GM19395 (cell line): ENCODE measurements around the gene BEST1.
"Not testable (repeated sequence)": the region's sequence is repeated elsewhere in the genome, so short reads cannot be mapped to it uniquely, and the experiment has no call there.

ENCODE experiments used
- ATAC-seq: cut with Tn5 transposase; IDR thresholded peaks from one replicate; pipeline ENCODE4 v1.9.1; 2021; ENCODE audit warnings: mild to moderate bottlenecking, moderate library complexity; ENCODE audit not compliant: unreplicated experiment

BEST1 gene

DNA sequence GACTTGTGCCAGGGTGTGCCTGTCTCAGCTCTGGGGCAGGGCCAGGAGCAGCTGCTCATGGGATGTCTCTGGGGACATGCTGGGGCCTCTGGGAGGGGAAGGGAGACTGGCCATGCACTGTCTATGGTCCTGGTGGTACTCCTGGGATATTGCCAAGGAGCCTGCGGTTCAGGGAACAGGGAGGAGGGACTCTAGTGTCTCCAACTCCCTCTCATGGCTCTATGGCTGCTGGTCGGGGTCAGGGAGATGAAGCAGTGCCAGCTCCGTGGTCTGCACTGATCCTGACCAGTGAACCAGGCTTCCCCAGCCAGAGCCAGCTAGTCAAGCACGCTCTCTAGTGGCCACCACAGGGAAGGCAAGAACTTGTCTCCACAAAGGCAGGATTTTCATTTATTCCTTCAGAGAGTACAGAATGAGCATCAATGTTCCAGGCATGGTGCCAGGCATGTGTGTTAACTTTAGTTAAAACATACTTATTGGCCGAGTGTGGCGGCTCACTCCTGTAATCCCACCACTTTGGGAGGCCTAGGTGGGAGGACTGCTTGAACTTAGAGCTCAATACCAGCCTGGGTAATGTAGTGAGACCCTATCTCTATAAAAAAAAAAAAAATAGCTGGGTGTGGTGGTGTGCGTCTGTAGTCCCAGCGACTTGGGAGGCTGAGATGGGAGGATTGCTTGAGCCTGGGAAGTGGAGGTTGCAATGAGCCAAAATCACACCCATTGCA, 2.5 kb upstream of the BEST1 start:
- no peak for ATAC-seq

DNA sequence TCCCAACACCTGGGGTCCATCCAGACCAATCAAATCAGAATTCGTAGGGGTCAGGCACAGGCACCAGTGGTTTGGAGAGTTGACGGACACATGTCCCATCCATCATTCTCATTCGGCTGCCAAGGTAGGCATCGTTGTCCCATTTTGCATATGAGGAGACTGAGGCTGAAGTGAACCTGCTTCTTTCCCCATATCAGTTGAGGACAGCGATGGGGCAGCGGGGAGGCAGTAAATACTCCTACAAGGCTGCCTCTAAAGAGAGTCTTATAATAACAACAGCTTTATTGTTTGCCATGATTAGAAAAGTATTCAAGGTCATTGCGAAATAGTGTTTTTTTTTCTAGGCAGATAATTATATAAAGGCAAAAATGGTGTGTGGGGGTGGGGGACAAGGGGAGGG, 1.6 kb upstream of the BEST1 start:
- ATAC-seq, result no peak

DNA sequence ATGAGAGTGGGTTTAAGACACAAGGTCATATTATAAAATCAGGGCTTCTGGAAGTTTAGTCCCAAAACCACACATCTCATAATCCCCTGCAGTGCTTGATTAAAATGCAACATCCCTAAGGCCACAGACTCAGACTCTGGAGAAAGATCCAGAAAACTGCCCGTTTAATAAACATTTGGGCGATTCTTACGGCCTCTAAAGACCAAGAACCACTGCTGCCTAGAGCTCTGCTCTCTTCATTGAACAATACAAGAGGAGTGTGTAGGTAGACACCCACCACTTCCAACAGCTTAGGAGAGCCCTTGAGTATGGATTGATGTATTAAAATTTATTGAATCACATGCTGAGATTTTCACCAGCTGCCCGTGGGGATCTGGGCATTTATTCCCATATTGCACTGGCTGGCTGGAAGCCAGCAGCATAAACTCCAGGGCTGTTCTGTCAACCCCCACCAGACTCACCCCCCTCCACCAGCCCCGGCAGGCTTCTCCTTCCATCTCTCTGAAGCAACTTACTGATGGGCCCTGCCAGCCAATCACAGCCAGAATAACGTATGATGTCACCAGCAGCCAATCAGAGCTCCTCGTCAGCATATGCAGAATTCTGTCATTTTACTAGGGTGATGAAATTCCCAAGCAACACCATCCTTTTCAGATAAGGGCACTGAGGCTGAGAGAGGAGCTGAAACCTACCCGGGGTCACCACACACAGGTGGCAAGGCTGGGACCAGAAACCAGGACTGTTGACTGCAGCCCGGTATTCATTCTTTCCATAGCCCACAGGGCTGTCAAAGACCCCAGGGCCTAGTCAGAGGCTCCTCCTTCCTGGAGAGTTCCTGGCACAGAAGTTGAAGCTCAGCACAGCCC, 749 bp upstream of the BEST1 start:
- no peak for ATAC-seq

DNA sequence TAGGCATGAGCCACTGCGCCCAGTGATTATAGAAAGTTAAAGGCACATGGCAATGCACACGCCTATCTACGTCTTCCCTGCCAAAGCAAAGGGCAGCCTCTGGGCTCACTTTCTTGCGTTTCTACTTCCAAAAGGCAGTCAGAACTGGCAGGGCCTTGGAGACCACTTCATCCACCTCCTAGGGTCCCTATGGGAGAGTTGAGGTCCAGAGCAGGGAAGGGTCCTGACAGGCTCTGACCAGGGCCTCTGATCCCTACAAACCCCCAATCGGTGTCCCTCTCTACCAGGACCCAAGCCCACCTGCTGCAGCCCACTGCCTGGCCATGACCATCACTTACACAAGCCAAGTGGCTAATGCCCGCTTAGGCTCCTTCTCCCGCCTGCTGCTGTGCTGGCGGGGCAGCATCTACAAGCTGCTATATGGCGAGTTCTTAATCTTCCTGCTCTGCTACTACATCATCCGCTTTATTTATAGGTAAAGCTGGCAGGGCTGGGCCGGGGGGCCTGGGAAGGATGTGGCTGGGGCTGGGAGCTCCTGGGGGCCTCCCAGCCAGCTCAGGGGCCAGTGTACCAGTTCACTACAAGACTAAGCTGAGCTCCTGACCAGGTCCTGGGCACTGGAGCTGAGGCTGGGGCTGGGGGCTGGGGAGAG, 1.5 kb downstream of the BEST1 start:
- no peak for ATAC-seq

DNA sequence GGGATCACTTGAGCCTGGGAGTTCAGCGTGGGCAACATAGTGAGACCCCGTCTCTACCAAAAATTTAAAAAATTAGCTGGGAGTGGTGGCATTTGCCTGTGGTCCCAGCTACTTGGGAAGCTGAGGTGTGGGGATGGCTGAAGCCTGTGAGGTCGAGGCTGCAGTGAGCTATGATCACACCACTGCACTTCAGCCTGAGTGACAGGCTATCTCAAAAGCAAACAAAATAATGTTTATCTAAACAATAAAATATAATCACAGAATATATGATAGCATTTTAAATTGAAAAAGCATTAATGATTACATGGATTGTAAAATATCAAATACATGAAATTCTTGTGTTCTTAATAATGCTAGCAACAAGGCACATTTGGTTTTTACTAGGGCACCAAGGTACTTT, 2.7 kb downstream of the BEST1 start:
- ATAC-seq, result no peak

- not testable (repeated sequence) for ATAC-seq
Measured at GRCh38 chr11:61953632-61954031, 3.5 kb downstream of the BEST1 start.

GRCh38 chr11:61954106-61954850, 4.1 kb downstream of the BEST1 start:
- ATAC-seq, result no peak

DNA sequence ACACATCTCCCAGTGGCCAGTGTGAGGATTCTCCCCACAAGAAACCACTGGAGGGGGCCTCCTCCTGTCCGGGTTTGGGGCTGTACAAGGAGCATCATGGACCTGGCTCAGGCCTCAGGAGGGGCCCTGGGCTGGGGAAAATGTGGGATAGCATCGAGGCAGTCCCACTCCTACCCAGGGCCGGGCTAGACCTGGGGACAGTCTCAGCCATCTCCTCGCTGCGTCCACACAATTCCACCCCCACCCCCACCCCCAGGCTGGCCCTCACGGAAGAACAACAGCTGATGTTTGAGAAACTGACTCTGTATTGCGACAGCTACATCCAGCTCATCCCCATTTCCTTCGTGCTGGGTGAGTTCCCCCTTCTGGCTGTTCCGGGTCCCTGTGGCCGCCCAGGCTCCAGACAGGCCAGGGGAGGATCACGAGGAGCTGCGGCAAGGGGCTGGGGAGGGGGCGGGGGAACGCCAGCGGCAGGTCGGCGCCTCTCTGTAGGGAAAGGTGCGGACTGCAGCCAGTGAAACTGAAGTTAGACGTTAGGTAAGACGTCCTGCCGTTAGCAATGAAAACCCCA, 4.8 kb downstream of the BEST1 start:
- no peak for ATAC-seq

DNA sequence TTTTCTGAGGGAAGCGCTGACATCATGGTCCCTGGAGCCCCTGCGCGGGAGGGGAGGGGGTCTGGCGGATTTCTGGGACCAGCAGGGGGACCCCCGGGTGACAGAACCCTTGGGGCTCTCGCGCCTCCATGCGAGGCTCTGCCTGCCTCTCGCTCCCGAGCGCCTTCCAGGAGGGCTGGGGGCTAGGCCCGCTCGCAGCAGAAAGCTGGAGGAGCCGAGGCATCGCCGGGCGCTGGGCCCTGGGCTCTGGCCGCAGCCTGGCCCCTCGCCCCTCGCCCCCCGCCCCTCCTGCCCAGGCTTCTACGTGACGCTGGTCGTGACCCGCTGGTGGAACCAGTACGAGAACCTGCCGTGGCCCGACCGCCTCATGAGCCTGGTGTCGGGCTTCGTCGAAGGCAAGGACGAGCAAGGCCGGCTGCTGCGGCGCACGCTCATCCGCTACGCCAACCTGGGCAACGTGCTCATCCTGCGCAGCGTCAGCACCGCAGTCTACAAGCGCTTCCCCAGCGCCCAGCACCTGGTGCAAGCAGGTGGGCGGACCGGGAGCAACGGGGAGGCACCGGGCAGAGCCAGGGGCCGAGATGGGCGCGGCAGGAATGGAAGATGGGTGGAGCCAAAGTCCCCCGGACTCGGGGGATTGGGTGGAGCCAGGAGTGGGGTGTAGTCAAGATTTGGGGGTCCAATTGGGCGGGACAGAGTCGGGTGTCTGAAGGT, 5.4 kb downstream of the BEST1 start:
- ATAC-seq, result no peak

DNA sequence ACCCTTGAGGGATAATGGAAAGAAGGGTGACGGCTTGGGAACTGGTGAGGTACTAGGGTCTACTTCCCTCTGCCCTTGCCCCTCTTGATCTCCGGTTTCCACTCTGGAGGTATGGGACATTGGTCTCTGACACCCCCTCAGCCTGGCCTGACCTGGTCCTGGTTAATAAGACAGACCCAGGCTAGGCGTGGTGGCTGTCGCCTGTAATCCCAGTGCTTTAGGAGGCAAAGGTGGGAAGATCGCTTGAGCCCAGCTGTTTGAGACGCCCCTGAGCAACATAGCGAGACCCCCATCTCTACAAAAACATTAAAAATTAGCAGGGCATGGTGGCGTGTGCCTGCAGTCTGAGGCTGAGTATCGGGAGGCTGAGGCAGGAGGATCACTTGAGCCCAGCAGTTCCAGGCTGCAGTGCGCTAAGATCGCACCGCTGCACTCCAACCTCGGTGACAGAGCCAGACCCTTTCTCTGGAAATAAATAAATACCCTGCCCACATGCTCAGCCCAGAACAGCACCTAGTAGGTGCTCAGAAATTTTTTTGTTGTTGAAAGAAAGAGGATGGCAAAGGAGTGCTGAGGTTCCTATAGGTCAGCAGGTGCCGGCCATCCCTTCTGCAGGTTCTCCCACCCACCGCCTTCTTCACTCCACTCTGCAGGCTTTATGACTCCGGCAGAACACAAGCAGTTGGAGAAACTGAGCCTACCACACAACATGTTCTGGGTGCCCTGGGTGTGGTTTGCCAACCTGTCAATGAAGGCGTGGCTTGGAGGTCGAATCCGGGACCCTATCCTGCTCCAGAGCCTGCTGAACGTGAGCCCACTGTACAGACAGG, 6.3 kb downstream of the BEST1 start:
- no peak for ATAC-seq

GRCh38 chr11:61957021-61957770, 7.0 kb downstream of the BEST1 start:
- no peak for ATAC-seq

GRCh38 chr11:61958590-61958989, 8.4 kb downstream of the BEST1 start:
- no peak for ATAC-seq

DNA sequence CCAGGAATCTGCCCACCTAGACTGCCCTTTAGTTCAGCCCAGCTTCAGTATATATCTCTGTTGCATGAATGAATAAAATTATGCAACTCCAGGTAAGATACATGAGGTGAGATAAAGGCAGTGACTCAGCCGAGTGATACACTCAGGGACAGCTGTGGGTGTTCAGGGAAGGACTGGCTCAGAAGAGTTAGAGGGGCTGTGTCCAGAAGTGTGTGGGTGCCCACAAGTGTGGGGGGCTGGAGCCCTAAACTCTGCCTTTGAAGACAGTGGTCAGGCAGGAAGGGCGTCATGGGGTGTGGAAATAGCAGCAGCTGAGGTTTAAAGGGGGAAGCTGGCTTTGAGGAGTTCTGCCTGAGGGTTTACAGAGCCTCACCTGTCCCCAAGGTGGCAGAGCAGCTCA, 9.0 kb downstream of the BEST1 start:
- ATAC-seq, result no peak

GRCh38 chr11:61959678-61960077, 9.5 kb downstream of the BEST1 start:
- no peak for ATAC-seq

DNA sequence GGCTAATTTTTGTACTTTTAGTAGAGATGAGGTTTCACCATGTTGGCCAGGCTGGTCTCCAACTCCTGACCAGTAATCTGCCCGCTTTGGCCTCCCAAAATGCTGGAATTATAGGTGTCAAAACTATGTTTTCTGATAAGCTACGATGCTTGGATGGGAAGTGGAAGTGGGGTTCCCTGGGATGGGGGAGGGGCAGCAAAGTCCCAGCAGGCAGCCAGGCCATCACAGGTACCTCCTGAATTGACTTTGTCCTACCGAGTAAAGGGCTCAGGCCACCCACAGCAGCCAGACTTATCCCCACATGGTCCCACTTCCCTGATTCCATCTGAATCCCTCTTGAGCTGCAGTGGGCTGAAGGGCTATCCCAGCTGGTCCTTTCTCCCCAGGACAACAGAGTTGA, 10.4 kb downstream of the BEST1 start:
- no peak for ATAC-seq

- ATAC-seq, result no peak
Measured at GRCh38 chr11:61961570-61962212, 11.5 kb downstream of the BEST1 start.

- ATAC-seq, result no peak
Measured at GRCh38 chr11:61962213-61963015, 12.3 kb downstream of the BEST1 start.

- no peak for ATAC-seq
Measured at GRCh38 chr11:61963016-61963281, 12.8 kb downstream of the BEST1 start.
